ENCODE results near the gene VAV3.
A peak's percentile ranks its signal among the peaks of the same experiment; 100 is the strongest.

The VAV3 gene

DNA sequence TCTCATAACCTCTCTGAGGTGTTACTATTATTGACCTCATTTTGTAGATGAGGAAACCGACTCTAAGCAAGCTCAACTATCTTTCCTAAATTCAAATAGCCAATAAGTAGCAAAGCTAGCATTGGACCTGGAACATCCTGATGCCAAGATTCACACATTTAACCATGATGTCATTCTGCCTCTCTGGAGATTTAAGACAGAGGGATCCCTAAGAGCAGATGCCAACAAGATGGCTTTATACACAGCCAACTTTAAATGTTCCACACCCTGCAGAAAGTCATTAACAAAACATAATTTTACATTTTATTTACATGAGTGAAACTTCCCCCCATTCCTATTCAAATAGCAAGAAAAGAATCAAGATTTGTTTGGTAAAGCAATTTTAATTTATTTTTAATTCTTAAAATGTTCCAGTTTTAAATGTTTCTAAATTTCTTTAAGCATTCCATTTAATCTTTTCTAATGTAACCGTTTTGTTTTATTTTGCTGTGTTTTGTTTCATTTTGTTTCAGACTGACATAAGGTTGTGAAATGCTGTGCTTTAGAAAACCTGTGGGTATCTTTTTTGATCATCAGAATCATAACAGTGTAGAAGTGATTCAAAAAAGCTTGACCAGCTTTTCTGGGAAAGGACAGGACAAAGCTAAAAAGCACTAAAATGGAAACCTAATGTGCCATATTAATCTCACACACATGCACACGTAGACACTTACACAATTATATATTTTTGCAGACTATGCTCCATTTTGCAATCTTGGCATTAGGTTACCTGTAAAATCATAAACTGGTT is 7.6 kb upstream of the VAV3 start:
- no peak for DNase-seq

GRCh38 chr1:107966550-107966949 is 1.6 kb upstream of the VAV3 start:
- no peak for DNase-seq

DNA sequence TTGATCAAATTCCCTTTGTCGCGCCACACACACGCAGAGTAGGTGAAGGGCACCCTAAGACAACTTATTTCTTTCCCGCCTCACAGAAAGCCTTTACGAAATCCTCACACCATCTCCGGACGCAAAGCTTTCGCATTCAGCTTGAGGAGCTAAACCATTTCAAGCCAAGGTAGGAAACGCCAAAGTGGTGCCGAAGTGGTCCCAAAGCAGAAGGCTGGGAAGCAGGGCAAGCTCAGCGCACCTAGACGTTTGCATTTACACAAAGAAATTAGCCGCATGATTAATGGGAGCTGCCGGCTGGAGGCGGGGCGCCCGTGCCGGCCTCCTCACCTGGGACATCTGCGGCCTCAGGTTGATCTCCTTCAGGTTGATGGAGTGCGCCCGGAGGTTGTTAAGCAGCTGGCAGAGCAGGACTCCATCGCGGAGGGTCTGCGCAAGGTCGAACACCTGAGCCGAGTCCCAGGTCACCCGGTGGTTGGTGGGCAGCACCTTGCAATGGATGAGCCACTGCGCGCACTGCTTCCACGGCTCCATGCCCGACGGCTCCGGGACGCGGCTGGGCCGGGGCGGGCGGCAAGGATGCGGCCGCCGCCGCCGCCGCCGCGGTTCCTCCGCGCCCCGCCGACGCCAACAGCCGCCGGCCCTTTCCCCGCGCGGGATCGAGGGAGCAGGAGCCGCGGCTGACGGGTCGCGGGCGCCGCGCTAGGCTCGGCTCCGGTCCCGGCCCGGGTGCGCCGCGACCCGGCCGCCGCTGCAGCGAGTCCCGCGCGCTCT is 457 bp downstream of the VAV3 start:
- no peak for DNase-seq

- no peak for DNase-seq
Measured at GRCh38 chr1:107963601-107964335, 1.2 kb downstream of the VAV3 start.

DNA sequence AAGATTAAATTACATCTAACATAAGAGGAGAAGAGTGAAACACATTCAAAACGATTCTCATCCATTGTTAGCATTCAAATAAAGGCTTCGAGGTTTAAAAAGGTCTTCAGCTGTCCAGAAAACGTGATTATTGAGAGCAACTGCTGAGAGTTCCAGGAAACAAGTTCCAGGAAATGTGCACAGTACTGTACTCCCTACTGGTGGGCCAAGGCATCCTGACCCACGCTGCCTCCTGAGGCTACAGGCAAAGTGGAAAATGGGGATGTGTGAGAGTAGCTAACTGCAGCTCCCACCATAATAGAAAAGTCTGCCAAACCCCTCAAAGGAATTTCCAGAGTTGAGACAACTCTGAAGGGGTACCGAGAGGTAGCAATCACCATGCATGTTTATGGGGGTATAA is 2.0 kb downstream of the VAV3 start:
- no peak for DNase-seq

- no peak for DNase-seq
Measured at GRCh38 chr1:107954719-107955415, 10.1 kb downstream of the VAV3 start.

DNA sequence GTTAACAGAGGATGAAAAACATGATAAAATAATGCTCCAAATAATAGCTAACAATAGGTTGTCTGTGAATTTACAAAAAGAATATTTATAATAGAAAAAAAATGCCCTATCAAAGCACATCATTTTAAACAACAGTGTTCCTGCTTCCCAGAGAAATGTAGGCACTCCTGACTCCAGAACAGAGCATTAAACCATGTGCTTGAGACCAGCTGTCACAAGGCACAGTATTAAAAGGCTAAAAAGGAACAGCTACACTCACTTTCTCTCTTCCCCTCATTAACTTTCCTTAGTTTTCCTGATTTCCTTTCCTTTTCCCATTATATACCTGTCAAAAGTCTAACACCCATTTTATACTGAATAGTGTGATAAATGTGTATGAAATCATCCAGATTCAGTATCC is 10.9 kb downstream of the VAV3 start:
- DNase-seq = no peak

- peak; percentile 27 for DNase-seq
Measured at GRCh38 chr1:107953556-107953955, 11.4 kb downstream of the VAV3 start.

DNA sequence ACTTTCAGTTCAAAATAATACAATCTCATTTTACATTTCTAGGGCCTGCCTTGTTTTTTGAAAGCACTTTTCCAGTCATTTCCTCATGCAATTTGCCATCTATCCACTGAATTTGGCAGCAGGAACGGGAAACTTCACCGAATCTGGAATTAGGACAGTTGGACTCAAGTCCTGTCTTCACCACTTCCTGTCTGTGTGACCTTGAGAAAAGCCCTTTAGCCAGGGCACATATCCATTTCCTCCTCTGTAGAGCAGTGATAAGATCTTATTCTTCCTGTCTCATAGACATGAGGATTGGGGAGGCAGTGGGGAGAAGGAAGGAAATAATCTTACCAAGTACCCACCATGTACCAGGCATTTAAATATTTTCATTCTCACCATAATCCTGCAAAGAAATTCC is 12.0 kb downstream of the VAV3 start:
- DNase-seq = no peak

DNA sequence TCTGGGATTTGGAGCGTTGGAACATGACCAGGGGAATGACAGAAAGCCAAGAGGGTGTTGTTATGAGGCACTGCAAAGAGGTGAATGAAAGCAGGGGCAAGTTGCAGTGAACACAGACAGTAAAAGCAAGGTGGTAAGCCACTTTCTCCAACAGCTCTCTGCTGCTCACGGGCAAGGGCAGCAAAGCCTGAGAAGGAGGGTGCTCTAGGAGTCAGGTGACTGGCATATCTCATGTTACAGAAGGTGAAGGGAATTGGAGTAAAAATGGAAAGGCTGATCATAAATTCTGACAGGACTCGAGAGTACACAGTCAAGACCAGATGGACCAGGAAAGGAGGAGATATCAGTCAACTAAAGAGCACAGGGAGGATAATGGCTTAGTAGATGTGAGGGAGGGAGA is 14.5 kb downstream of the VAV3 start:
- no peak for DNase-seq

DNA sequence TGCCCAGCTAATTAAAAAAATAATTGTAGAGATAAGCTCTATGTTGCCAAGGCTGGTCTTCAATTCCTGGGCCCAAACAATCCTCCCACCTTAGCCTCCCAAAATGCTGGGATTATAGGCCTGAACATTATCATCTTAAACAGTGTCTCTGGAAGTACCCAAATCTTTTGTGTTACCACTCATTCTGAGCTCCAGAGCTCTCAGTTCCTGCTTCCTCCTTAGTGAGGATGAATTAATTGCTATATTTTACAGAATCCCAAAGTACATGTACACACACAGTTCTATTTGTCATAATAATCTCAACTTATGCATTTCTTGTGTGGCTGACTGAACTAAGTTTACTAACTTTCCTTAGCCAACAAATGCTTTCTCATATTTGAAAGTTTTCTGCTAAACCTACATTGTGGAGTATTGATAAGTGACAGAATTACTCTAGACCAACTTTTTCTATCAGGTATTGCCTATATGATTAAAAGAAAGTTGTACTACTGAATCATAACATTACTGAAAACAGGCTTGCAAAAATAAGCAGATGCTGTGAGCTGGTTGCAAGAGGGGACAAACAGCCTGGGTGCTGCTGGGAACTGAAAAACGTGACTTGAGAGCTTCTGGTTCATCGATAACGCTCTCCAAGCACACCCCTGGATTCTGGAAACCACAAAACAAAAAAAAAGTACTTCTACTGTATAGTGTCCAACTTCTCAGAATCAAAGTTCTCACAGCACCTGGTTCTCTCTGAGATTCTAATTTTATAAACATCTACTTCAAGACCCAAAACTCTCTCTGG is 15.3 kb downstream of the VAV3 start:
- DNase-seq = no peak

DNA sequence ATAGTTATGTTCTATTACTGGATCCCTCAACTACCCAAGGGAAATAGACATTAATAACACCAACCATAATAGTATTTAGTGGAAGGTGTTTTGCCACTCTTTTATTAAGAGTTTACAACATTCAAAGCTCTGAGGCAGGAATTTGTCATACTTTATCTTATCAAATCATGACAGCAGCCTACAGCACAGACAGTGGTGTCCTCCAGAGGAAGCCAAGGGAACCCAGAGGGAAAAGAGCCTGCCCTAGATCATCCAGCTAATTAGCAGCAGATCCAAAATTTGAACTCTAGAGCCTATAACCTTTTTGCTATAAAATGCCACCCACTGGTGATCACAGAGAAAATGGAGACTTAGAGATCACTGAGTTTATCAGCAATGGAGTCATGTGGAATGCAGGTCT is 18.2 kb downstream of the VAV3 start:
- no peak for DNase-seq

- DNase-seq = no peak
Measured at GRCh38 chr1:107943694-107944093, 21.3 kb downstream of the VAV3 start.

DNA sequence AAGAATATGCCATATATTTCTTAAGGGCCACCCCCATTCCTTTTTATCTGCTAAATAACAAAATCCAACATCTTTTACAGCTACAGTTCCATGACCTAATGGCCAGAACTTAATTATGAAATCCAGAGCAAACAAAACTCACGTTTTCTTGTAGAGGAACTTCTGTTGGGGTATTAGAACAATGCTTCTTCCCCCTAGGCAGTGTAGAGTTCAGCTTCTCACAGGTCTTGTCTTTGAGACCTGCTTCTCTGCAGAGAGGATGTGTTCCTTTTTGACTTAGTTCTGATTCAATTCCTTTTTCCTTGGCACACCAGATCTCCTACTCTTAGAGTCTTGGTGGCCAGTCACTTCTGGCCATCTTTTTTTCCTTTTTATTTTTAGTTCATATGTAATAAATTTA is 22.2 kb downstream of the VAV3 start:
- DNase-seq = no peak

- DNase-seq = no peak
Measured at GRCh38 chr1:107941531-107941930, 23.4 kb downstream of the VAV3 start.

- no peak for DNase-seq
Measured at GRCh38 chr1:107941123-107941522, 23.9 kb downstream of the VAV3 start.

GRCh38 chr1:107940701-107941100 is 24.3 kb downstream of the VAV3 start:
- no peak for DNase-seq

- DNase-seq = no peak
Measured at GRCh38 chr1:107940017-107940577, 24.9 kb downstream of the VAV3 start.

DNA sequence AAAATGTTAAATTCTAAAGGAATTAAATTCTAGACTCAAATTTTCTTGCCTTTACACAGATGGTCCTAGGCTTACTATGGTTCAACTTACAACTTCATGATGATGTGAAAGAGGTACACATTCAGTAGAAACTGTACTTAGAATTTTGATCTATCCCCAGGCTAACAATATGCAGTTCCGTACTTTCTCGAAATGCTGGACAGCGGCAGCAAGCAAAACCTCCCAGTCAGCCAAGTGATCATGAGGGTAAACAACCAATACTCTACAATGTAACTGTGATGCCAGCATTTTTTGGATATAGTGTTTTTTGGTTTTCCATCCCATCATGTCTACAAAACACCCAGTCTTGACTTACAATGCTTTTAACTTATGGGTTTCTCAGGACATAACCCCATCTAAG is 25.7 kb downstream of the VAV3 start:
- DNase-seq = no peak

GRCh38 chr1:107936498-107937481 is 28.2 kb downstream of the VAV3 start:
- no peak for DNase-seq
